ENCODE results near the gene CFAP61.

CFAP61 gene

DNA sequence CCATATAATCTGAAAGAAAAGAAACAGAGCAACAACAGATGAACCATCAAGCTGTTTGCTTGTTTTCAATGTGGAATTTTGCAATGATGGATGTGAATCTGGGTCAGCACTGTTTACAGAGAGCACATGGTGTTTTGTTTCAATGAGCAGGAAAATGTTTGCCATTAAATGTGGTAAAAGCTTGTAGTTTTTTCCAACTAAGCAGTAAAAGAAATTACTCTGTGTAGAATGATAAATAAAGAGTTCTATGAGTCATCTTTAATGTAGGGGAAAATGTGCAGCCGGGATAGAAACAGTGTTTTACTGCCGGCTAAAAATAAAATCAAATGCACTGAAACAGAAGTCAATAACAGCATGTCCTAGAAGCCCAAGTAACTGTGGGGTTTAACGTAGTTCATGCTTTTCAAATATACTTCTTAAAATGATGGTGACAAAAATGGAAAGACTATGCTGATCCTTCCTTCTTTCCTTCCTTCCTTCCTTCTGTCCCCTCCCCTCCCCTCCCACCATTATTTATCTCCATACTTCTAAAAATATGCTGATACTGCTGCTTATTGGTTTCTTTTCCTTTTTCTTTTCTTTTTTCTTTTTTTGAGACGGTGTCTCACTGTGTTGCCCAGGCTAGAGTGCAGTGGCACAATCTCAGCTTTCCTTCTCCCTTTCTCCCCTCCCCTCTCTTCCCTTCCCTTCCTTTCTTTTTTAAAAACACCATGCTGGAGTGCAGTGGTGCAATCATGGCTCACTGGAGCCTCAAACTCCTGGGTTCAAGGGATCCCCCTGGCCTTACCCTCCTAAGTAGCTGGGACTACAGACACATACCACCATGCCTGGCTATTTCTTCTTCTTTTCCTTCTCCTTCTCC lies 41.5 kb upstream of the CFAP61 start (continued):
- TF ChIP-seq ZNF26 (tag by site-specific recombination; IDR thresholded peaks at IDR 0.05) = no peak
- TF ChIP-seq ZNF239 (tag by site-specific recombination; IDR thresholded peaks at IDR 0.05) = no peak
- no peak for TF ChIP-seq ZNF138 (tag by site-specific recombination; IDR thresholded peaks at IDR 0.05; ENCODE audit: borderline replicate concordance)
- TF ChIP-seq ZNF777 (tag by site-specific recombination; IDR thresholded peaks at IDR 0.05; ENCODE audit: borderline replicate concordance) = no peak
- no peak for TF ChIP-seq ZNF426 (tag by site-specific recombination; IDR thresholded peaks at IDR 0.05)
- TF ChIP-seq RBAK (tag by site-specific recombination; IDR thresholded peaks at IDR 0.05) = no peak
- peak; percentile 70 for TF ChIP-seq PRDM4 (tag by site-specific recombination; IDR thresholded peaks at IDR 0.05)
- TF ChIP-seq ZNF335 (tag by site-specific recombination; conservative IDR thresholded peaks at IDR 0.05) = peak; percentile 33; the same call in 1 of the 2 replicates
- no peak for TF ChIP-seq PATZ1 (tag by site-specific recombination; IDR thresholded peaks at IDR 0.05)
- TF ChIP-seq ZNF202 (tag by site-specific recombination; IDR thresholded peaks at IDR 0.05; ENCODE audit: borderline replicate concordance) = no peak
- peak; percentile 26; the same call in 1 of the 2 replicates for TF ChIP-seq TRIM28 (IDR thresholded peaks at IDR 0.05; ENCODE audit: borderline replicate concordance, low read length)
- TF ChIP-seq ZNF354C (tag by site-specific recombination; IDR thresholded peaks at IDR 0.05; ENCODE audit: borderline replicate concordance, low read depth) = no peak
- no peak for TF ChIP-seq ZNF423 (tag by site-specific recombination; IDR thresholded peaks at IDR 0.05)
- TF ChIP-seq ZIC2 (tag by site-specific recombination; IDR thresholded peaks at IDR 0.05) = no peak
- 0 out of 2 replicates have a peak, but pooled peaks have one; percentile 22 for TF ChIP-seq ZNF843 (tag by site-specific recombination; IDR thresholded peaks at IDR 0.05)
- no peak for TF ChIP-seq ZFP3 (tag by site-specific recombination; IDR thresholded peaks at IDR 0.05; ENCODE audit: low read depth)
- no peak for TF ChIP-seq ZNF19 (tag by site-specific recombination; IDR thresholded peaks at IDR 0.05; ENCODE audit: low read depth)
- peak; percentile 45; the same call in 1 of the 2 replicates for TF ChIP-seq ZBTB1 (tag by site-specific recombination; IDR thresholded peaks at IDR 0.05)
- no peak for TF ChIP-seq ZNF549 (tag by site-specific recombination; IDR thresholded peaks at IDR 0.05)
- TF ChIP-seq TSHZ1 (tag by site-specific recombination; IDR thresholded peaks at IDR 0.05; ENCODE audit: borderline replicate concordance) = 0 out of 2 replicates have a peak, but pooled peaks have one; percentile 21
- no peak for TF ChIP-seq ZNF76 (tag by site-specific recombination; IDR thresholded peaks at IDR 0.05; ENCODE audit: borderline replicate concordance, low read depth)
- TF ChIP-seq ZNF707 (tag by site-specific recombination; IDR thresholded peaks at IDR 0.05) = no peak
- TF ChIP-seq ZNF398 (tag by site-specific recombination; IDR thresholded peaks at IDR 0.05) = no peak
- peak; percentile 13 for TF ChIP-seq ZNF529 (tag by site-specific recombination; IDR thresholded peaks at IDR 0.05; ENCODE audit: insufficient replicate concordance)
- peak; percentile 70; the same call in 1 of the 2 replicates for TF ChIP-seq GLI2 (tag by site-specific recombination; IDR thresholded peaks at IDR 0.05; ENCODE audit: borderline replicate concordance, low read depth)
- TF ChIP-seq ZNF704 (tag by site-specific recombination; IDR thresholded peaks at IDR 0.05) = no peak
